ENCODE data around the gene DPM2.

DNA sequence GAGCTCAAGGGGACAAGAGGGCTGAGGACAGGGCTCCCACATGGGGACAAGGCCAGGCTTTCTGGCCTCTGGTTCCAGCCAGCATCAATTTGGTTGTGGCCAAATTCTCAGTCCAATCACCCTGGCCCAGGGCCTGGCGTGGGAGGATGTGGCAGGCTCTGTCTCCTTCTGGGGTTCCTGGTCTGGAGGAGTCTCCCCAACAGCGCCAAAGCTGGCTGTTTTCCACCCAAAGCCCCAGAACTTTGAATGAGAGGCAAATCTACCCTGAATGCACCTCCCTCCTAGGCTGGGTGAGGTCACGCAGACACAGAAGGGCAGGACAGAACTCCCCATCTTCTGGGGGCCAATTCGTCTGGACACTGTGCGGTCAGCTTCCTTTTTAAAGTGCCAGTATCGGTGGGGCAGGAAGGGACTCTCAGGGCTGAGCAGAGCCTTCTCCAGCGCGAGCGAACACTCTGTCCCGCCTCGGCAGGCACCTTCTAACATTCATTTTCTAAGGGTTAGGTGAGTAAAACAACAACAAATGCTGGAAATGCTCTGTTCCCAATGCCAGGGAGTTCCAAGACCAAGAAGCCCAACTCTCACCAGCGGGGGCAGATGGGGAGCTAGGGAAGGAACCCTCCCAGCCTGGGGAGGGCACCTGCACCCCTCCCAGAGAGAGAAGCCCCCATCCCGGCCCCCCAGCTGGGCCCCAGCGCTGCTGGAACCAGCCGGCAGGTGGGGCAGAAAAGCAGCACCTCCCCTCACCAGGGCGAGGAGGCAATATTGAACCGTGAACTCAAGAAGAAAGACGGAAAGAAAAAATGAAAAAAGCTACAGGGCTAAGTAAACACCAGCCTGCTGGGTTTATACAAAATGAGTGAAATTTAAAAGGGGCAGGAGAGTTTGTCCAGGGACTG lies 3.7 kb upstream of the DPM2 start:
- TF ChIP-seq POLR2A (IDR thresholded peaks at IDR 0.05), result no peak
- no peak for TF ChIP-seq CTCF (IDR thresholded peaks at IDR 0.05)
